ENCODE measurements around the gene ARRB1. TPM values are rescaled to one million over a fixed set of nuclear protein-coding genes. Genes with fewer than 3 reads are reported as not detected.

The ARRB1 gene
- total RNA-seq, 1 experiment from 2014 or later: 90.1 TPM

DNA sequence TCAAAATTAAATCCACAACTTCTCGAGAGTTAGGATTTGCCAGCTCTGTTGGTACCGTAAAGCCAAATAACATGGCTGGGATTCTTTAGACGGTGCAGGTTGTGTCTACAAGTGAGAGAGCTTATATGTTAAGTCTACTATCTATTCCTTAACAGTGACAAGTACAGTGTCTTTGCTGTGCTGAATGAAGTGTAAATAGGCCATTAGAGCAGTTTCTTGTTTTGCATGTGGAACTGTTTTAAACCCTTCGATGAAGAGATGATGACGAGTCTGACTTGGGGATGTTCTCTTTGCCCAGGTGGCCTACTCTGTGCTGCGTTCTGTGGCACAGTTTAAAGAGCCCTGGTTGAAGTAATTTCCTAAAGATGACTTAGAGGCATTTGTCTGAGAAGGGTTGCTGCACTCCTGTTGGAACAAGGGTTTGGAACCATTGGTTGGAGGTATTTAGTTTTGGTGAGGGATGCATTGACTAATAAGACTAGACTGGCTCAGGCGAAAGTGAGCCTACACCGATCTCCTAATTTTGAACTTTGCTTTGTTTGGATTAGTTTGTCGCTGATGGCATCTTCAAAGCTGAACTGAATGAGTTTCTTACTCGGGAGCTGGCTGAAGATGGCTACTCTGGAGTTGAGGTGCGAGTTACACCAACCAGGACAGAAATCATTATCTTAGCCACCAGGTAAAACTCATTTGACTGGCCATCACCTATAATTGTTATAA is 48.8 kb upstream of the ARRB1 start:
- Mint-ChIP-seq H3K9me3 (no peaks in the 10 kb centered on the region), H3K4me3 (peak overlapping the region; percentile 100), H3K36me3 (peaks cover 61% of the 10 kb centered on the region), H3K4me1 (peaks cover 40% of the 10 kb centered on the region), H3K27me3 (ENCODE audit: low read depth) (peaks cover 2% of the 10 kb centered on the region; the same call in 1 of the 2 replicates), H3K27ac (peak overlapping the region; percentile 99)
- ChIA-PET CTCF (interaction anchor here (0.7 to 2.2 kb wide), 6 partner anchors 9 to 120 kb away, joined by 3 to 10 read pairs (median 4); no protein-coding TSS in a partner anchor), POLR2A (interaction anchor here (0.8 to 0.9 kb wide), 3 partner anchors 14 to 125 kb away, joined by 3 to 4 read pairs (median 3); partner anchors contain the start of gene GDPD5)
- TF ChIP-seq SOX15 (CRISPR knock-in tag; IDR thresholded peaks at IDR 0.05): no peak
- TF ChIP-seq, protein P1, sequence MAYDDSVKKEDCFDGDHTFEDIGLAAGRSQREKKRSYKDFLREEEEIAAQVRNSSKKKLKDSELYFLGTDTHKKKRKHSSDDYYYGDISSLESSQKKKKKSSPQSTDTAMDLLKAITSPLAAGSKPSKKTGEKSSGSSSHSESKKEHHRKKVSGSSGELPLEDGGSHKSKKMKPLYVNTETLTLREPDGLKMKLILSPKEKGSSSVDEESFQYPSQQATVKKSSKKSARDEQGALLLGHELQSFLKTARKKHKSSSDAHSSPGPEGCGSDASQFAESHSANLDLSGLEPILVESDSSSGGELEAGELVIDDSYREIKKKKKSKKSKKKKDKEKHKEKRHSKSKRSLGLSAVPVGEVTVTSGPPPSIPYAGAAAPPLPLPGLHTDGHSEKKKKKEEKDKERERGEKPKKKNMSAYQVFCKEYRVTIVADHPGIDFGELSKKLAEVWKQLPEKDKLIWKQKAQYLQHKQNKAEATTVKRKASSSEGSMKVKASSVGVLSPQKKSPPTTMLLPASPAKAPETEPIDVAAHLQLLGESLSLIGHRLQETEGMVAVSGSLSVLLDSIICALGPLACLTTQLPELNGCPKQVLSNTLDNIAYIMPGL (CRISPR knock-in tag; IDR thresholded peaks at IDR 0.05): no peak
- peak; percentile 41; the same call in 1 of the 2 replicates for TF ChIP-seq ZNF671 (CRISPR knock-in tag; IDR thresholded peaks at IDR 0.05)
- no peak for TF ChIP-seq GABPB1 (CRISPR knock-in tag; IDR thresholded peaks at IDR 0.05)
- TF ChIP-seq, protein P2, sequence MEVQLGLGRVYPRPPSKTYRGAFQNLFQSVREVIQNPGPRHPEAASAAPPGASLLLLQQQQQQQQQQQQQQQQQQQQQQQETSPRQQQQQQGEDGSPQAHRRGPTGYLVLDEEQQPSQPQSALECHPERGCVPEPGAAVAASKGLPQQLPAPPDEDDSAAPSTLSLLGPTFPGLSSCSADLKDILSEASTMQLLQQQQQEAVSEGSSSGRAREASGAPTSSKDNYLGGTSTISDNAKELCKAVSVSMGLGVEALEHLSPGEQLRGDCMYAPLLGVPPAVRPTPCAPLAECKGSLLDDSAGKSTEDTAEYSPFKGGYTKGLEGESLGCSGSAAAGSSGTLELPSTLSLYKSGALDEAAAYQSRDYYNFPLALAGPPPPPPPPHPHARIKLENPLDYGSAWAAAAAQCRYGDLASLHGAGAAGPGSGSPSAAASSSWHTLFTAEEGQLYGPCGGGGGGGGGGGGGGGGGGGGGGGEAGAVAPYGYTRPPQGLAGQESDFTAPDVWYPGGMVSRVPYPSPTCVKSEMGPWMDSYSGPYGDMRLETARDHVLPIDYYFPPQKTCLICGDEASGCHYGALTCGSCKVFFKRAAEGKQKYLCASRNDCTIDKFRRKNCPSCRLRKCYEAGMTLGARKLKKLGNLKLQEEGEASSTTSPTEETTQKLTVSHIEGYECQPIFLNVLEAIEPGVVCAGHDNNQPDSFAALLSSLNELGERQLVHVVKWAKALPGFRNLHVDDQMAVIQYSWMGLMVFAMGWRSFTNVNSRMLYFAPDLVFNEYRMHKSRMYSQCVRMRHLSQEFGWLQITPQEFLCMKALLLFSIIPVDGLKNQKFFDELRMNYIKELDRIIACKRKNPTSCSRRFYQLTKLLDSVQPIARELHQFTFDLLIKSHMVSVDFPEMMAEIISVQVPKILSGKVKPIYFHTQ (CRISPR knock-in tag; IDR thresholded peaks at IDR 0.05): no peak; the same call in 1 of the 2 replicates
- no peak for TF ChIP-seq FOXK1 (CRISPR knock-in tag; IDR thresholded peaks at IDR 0.05)
- TF ChIP-seq, protein P3, sequence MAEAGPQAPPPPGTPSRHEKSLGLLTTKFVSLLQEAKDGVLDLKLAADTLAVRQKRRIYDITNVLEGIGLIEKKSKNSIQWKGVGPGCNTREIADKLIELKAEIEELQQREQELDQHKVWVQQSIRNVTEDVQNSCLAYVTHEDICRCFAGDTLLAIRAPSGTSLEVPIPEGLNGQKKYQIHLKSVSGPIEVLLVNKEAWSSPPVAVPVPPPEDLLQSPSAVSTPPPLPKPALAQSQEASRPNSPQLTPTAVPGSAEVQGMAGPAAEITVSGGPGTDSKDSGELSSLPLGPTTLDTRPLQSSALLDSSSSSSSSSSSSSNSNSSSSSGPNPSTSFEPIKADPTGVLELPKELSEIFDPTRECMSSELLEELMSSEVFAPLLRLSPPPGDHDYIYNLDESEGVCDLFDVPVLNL (CRISPR knock-in tag; IDR thresholded peaks at IDR 0.05; ENCODE audit: borderline replicate concordance, low read depth): no peak
- TF ChIP-seq ELF4 (CRISPR knock-in tag; IDR thresholded peaks at IDR 0.05; ENCODE audit: low read depth): no peak
- 0 out of 2 replicates have a peak, but pooled peaks have one; percentile 20 for TF ChIP-seq NFATC4 (CRISPR knock-in tag; IDR thresholded peaks at IDR 0.05)
- TF ChIP-seq, protein P4, sequence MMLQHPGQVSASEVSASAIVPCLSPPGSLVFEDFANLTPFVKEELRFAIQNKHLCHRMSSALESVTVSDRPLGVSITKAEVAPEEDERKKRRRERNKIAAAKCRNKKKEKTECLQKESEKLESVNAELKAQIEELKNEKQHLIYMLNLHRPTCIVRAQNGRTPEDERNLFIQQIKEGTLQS (CRISPR knock-in tag; conservative IDR thresholded peaks at IDR 0.05): no peak
- TF ChIP-seq, protein P5, sequence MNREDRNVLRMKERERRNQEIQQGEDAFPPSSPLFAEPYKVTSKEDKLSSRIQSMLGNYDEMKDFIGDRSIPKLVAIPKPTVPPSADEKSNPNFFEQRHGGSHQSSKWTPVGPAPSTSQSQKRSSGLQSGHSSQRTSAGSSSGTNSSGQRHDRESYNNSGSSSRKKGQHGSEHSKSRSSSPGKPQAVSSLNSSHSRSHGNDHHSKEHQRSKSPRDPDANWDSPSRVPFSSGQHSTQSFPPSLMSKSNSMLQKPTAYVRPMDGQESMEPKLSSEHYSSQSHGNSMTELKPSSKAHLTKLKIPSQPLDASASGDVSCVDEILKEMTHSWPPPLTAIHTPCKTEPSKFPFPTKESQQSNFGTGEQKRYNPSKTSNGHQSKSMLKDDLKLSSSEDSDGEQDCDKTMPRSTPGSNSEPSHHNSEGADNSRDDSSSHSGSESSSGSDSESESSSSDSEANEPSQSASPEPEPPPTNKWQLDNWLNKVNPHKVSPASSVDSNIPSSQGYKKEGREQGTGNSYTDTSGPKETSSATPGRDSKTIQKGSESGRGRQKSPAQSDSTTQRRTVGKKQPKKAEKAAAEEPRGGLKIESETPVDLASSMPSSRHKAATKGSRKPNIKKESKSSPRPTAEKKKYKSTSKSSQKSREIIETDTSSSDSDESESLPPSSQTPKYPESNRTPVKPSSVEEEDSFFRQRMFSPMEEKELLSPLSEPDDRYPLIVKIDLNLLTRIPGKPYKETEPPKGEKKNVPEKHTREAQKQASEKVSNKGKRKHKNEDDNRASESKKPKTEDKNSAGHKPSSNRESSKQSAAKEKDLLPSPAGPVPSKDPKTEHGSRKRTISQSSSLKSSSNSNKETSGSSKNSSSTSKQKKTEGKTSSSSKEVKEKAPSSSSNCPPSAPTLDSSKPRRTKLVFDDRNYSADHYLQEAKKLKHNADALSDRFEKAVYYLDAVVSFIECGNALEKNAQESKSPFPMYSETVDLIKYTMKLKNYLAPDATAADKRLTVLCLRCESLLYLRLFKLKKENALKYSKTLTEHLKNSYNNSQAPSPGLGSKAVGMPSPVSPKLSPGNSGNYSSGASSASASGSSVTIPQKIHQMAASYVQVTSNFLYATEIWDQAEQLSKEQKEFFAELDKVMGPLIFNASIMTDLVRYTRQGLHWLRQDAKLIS (CRISPR knock-in tag; IDR thresholded peaks at IDR 0.05; ENCODE audit: borderline replicate concordance): no peak
- no peak for TF ChIP-seq TEAD4 (CRISPR knock-in tag; IDR thresholded peaks at IDR 0.05)
- TF ChIP-seq, protein P6, sequence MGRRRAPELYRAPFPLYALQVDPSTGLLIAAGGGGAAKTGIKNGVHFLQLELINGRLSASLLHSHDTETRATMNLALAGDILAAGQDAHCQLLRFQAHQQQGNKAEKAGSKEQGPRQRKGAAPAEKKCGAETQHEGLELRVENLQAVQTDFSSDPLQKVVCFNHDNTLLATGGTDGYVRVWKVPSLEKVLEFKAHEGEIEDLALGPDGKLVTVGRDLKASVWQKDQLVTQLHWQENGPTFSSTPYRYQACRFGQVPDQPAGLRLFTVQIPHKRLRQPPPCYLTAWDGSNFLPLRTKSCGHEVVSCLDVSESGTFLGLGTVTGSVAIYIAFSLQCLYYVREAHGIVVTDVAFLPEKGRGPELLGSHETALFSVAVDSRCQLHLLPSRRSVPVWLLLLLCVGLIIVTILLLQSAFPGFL (CRISPR knock-in tag; IDR thresholded peaks at IDR 0.05; ENCODE audit: borderline replicate concordance): no peak
- ATAC-seq (no peak), DNase-seq (ENCODE audit: low spot score) (no peak)
